Measurements from ENCODE around the gene TUT4.

TUT4 gene

DNA sequence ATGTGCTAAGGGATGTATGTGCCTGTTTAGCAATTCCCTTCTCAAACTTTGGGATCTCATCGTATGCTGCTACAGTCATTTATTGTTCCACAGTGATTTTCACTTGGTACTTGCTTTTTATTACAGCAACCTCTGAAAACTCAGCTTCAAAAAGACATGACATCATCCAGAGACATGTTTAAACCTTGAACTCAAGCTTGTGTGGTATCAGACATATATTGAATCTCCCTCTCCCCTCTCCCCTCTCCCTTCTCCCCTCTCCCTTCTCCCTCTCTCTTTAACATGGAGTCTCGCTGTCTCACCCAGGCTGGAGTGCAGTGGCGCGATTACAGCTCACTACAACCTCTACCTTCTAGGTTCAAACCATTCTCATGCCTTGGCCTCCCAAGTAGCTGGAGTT lies 19.5 kb upstream of the TUT4 start:
- DNase-seq: no peak

DNA sequence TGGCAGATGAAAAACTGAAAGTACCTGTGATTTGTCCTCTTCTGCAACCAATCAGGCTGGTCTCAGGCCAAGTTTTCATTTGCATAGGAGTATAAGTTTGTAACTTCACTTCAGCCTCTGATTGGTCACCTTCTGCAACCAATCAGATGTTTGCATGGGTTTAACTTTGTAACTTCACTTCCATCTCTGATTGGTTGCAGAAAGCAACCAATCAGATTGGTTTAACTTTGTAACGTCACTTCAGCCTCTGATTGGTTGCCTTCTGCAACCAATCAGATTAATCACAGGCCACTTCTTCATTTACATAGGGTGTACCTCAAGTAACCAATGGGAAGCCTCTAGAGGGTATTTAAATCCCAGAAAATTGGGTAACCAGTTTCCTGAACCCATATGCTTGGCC lies 18.9 kb upstream of the TUT4 start:
- no peak for DNase-seq

GRCh38 chr1:52569449-52570210 lies 16.7 kb upstream of the TUT4 start:
- DNase-seq: peak; percentile 69

- peak; percentile 22 for DNase-seq
These were observed 15.1 kb upstream of the TUT4 start for GRCh38 chr1:52567943-52568342.

- DNase-seq: no peak
These were observed 9.9 kb upstream of the TUT4 start for GRCh38 chr1:52562766-52563165.

GRCh38 chr1:52559875-52560274 lies 7.0 kb upstream of the TUT4 start:
- DNase-seq: no peak

DNA sequence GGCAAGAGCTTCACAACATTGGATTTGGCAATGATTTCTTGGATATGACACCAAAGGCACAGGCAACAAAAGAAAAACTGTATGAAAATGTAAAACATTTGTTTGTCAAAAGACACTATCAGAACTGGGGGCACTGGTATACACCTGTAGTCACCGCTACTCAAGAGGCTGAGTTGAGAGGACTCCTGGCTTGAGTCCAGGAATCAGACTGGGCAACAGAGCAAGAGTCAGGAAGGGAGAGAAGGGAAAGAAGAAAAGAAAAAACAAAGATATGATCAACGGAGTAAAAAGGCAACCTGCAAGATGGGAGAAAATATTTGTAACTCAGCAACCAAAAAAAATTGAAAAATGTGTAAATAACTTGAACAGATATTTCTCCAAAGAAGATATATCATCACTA lies 6.0 kb upstream of the TUT4 start:
- DNase-seq: no peak

GRCh38 chr1:52556641-52557360 lies 3.9 kb upstream of the TUT4 start:
- no peak for DNase-seq

GRCh38 chr1:52554756-52555155 lies 1.9 kb upstream of the TUT4 start:
- no peak for DNase-seq

- DNase-seq: no peak
These were observed 1.4 kb upstream of the TUT4 start for GRCh38 chr1:52554267-52554640.

DNA sequence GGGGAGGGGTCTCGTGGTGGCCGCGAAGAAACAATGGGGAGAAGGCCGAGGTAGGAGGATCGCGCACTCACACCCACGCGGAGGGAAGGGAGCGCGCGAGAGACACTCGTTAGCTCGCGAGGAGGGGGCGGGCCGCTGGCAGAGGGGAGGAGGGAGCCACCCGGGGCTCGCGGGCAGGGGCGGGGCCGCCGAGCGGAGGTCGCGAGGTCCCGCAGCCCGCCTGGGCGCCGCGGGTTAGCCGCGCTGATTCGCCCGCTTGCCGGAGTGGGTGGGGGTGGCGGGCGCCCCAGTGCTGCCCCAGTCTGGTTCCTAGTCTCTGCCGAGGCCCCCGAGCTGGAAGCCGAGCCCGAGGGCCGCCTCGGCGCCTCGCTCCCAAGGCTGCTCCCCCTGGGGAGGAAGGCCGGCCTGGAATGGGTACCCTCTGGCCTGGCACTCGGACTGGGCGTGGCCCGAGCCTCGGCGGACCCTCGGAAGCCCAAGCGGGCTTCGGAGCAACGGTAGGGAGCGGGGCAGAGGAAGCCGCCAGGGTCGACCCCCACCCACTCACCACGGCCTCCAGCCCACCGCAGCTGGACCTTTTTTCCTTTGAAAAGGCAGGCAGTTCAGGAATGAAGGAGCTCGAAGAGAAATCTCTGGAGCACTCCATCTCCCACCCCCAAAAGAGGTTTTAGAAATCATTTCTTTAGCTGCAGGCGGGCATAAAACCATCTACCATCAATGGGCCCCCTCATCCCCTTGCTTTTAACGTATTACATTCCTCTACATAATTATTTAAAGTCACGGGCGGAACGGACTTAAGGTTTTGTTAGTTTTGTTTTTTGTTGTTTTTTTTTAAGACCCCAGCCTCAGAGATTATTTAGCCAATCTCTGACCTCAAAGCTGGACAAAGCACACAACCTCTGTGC lies 722 bp upstream of the TUT4 start:
- peak; percentile 77 for DNase-seq

GRCh38 chr1:52552236-52552504 lies 722 bp downstream of the TUT4 start:
- no peak for DNase-seq

DNA sequence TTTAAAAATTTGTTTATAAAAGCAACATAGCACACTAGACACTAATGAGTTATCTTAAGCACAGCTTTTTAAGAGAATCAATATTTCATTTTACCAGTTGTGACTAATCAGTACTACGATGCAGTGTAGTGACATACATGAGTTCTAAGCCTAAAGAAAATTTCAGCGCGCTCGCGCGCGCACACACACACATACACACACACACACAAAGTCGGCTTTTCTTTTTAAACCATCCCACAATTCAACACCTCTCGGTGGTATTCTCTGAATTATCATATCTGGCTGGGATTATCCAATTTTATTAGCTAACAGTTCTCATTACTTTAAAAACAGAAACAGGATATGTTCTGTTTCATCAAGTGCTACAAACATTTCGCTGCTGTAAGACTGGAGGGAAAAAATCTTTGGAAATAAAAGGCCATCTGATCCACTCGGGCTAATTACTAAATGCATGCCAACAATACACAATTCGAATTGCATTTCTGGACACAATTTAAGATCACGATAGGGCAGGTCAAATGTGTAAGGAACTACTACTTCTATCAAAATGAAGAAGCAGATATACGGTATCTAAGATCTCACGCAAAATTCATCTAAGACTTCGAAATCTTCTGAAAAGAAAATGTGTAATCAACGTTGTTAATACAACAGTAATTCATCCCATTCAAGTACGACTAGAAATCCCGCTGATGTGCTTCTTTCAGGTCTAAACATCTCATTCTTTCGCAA lies 1.2 kb downstream of the TUT4 start:
- peak; percentile 45 for DNase-seq

- no peak for DNase-seq
These were observed 2.4 kb downstream of the TUT4 start for GRCh38 chr1:52550447-52550846.

DNA sequence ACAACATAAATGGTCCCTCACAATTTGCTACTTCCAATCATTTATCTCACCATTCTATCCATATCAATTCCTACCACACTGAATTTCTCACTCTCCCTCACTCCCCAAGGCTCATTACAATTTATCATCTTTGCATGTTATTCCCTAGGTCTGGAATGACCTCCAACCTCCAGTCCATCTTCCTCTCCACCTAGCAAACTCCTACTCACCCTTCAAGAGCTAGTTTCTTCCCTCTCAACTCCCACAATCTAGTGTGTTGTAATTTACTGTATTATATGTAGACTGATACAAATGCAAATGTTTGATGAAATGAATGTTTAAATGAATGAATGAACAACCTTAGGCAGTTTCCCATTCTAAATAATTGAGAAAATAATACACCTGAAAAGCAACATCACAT lies 3.6 kb downstream of the TUT4 start:
- no peak for DNase-seq

DNA sequence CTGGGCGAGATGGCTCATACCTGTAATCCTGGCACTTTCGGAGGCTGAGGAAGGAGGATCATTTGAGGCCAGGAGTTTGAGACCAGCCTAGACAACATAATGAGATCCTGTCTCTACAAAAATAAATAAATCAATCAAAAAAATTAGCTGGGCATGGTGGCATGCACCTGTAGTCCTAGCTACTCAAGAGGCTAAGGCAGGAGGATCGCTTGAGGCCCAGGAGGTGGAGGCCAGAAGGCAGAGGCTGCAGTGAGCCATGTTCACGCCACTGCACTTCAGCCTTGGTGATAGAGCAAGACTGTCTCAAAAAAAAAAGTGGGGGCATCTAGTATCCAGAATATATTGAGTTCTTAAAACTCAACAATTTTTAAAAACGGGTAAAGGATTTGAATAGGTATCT lies 6.0 kb downstream of the TUT4 start:
- DNase-seq: no peak

DNA sequence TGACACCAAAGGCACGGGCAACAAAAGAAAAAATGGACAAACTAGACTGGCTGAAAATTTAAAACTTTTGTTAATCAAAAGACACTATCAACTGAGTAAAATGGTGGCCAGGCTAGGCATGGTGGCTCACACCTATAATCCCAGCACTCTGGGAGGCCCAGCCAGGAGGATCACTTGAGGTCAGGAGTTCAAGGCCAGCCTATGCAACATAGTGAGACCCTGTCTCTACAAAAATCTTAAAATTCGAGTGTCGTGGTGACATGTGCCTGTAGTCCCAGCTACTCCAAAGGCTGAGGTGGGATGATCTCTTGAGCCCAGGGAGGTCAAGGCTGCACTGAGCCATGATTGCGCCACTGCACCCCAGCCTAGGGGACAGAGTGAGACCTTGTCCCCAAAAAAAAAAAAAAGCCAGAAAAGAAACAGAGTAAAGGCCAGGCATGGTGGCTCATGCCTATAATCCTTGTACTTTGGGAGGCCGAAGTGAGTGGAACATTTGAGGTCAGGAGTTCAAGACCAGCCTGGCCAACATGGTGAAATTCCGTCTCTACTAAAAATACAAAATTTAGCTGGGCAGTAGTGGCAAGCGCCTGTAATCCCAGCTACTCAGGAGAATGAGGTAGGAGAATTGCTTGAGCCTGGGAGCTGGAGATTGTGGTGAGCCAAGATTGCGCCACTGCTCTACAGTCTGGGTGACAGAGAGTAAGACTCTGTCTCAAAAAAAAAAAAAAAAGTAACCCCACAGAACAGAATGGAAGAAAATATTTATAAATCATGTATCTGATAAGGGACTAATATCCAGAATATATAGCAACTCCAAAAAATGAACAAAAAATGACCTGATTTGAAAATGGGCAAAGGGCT lies 8.0 kb downstream of the TUT4 start:
- DNase-seq: no peak

DNA sequence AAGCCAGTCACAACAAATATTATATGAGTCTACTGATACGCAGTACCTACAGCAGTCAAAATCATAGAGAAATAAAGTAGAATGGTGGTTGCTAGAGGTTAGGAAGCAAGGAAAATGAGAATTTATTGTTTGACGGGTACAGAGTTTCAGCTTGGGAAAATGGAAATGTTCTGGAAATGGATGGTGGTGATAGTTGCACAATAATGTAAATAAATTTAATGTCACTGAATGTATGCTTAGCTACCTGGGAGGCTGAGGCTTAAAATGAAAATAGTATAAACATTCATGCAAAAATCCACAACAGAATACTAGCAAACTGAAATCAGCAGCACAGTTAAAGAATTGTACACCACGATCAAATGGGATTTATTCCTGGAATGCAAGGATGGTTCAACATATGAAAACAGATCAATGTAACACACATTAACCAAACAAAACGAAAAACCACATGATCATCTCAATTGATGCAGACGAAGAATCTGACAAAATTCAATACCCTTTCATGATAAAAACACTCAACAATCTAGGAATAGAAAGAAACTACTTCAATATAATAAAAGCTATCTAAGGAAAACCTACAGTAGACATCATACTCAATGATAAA lies 10.7 kb downstream of the TUT4 start:
- DNase-seq: no peak

- DNase-seq: no peak
These were observed 17.7 kb downstream of the TUT4 start for GRCh38 chr1:52534928-52535764.

GRCh38 chr1:52533713-52534112 lies 19.2 kb downstream of the TUT4 start:
- no peak for DNase-seq
